ENCODE results near the gene SGMS1. TPM values are rescaled to one million over a fixed set of nuclear protein-coding genes. Genes with fewer than 3 reads are reported as not detected.

The SGMS1 gene
- total RNA-seq, 2 donors from 2014 or later, result 67.0 to 68.2 TPM

DNA sequence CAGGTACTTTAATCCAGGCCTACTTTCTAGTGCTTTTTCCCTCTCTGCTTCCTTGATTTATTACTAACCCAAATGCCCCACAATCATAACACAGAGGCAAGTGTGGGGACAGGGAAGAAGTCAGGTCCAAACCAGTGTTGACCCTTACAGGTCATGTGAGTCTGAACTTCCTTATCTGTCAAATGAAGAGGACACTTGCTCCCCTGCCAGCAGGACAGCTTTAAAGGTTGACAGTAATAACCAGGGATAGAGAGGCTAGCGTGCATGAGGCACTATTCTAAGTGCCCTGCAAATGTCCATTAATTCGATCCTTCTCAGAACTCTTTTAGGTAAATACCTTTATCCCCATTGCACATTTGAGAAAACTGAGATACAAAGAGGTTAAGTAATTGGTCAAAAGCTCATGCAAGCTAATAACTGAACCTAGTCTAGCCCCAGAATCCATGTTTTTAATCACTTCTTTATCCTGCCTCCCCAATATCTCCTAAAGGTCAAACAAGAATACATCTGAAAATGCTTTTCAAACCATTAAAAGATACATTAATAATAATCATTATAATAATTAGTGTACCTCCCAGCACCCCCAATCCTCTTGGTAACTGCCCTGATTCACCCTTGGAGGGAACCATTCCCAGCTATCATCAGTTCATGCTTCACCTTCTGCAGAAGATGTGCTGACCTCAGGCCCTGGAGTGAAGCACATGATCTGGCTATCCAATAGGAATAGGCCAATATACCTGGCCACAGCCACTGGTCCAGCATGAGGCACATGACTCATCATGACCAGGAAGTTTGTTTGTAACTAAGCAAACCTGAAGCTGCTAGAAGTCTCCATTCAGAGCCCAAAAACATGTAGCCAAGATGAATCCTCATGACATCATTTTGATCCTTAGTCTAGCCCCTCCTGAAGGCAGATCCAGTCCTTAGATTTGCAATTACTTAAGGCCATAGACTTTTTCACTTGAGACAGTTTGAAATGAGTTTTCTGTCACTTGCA lies 40.7 kb downstream of the SGMS1 start:
- intact Hi-C loops (cut with DNase I), result no loop called here
- no peaks in the 10 kb centered on the region for H3K36me3 ChIP-seq
- WGBS, result 85% methylated on average over 2 of the region's 2 CpGs
- H3K27me3 ChIP-seq (replicated peaks; ENCODE audit: insufficient read depth), result no peaks in the 10 kb centered on the region
- peak overlapping the region in 1 of 2 donors; percentile 70 for H3K27ac ChIP-seq
- DNase-seq (ENCODE audit: low spot score), result no peak
- peaks cover 14% of the 10 kb centered on the region for H3K4me1 ChIP-seq (replicated peaks)
- H3K4me3 ChIP-seq, result no peak overlapping the region
- TF ChIP-seq POLR2A (IDR thresholded peaks at IDR 0.05) (no peak), CTCF (IDR thresholded peaks at IDR 0.05) (no peak), POLR2AphosphoS5 (IDR thresholded peaks at IDR 0.05) (no peak)
- H3K9me3 ChIP-seq, result no peaks in the 10 kb centered on the region

- TF ChIP-seq POLR2AphosphoS5 (IDR thresholded peaks at IDR 0.05) (no peak), CTCF (IDR thresholded peaks at IDR 0.05) (no peak), POLR2A (IDR thresholded peaks at IDR 0.05) (no peak)
- Histone ChIP-seq H3K27ac (peak overlapping the region in 1 of 2 donors; percentile 70), H3K4me1 (replicated peaks) (peaks cover 16% of the 10 kb centered on the region), H3K36me3 (no peaks in the 10 kb centered on the region), H3K4me3 (no peak overlapping the region), H3K9me3 (no peaks in the 10 kb centered on the region), H3K27me3 (replicated peaks; ENCODE audit: insufficient read depth) (no peaks in the 10 kb centered on the region)
- WGBS, result 93% methylated on average over 5 of the region's 5 CpGs
- DNase-seq (ENCODE audit: low spot score), result no peak
- intact Hi-C loops (cut with DNase I), result no loop called here
Observed at GRCh38 chr10:50582046-50582445, 41.7 kb downstream of the SGMS1 start.

DNA sequence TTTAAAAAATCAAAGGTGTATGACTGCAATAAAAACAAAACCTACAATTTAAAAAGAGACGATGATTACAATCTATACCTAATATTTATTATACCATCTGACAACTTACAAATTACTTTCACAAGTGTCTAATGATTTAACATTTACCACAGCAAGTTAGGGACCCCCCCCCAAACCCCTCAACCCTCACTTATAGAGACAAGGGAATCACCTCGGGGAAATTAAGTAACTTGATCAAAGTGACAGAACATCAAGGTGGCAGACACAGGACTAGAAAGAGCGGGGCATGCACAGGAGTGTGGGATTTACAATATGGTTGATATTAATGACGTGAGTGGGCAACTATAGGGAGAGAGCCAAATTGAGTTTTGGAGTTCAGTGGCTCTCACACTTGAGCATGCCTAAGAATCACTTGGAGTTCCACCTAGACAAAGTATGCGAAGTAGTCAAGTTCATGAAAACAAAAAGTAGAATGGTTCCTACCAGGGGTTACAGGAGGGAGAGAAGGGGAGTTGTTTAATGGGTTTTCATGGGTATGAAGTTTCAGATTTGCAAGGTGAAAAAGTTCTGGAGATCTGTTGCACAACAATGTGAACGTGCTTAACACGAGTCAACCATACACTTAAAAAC lies 43.4 kb downstream of the SGMS1 start:
- Histone ChIP-seq H3K27ac (peak overlapping the region; percentile 41 to 70), H3K9me3 (no peaks in the 10 kb centered on the region), H3K4me1 (replicated peaks) (peaks cover 13% of the 10 kb centered on the region), H3K36me3 (no peaks in the 10 kb centered on the region), H3K27me3 (replicated peaks; ENCODE audit: insufficient read depth) (no peaks in the 10 kb centered on the region), H3K4me3 (no peak overlapping the region)
- WGBS, result 67% methylated on average over 7 of the region's 7 CpGs
- no peak for DNase-seq (ENCODE audit: low spot score)
- intact Hi-C loops (cut with DNase I), result no loop called here
- TF ChIP-seq POLR2A (IDR thresholded peaks at IDR 0.05), result no peak
- no peak for TF ChIP-seq CTCF (IDR thresholded peaks at IDR 0.05)
- TF ChIP-seq POLR2AphosphoS5 (IDR thresholded peaks at IDR 0.05), result no peak

DNA sequence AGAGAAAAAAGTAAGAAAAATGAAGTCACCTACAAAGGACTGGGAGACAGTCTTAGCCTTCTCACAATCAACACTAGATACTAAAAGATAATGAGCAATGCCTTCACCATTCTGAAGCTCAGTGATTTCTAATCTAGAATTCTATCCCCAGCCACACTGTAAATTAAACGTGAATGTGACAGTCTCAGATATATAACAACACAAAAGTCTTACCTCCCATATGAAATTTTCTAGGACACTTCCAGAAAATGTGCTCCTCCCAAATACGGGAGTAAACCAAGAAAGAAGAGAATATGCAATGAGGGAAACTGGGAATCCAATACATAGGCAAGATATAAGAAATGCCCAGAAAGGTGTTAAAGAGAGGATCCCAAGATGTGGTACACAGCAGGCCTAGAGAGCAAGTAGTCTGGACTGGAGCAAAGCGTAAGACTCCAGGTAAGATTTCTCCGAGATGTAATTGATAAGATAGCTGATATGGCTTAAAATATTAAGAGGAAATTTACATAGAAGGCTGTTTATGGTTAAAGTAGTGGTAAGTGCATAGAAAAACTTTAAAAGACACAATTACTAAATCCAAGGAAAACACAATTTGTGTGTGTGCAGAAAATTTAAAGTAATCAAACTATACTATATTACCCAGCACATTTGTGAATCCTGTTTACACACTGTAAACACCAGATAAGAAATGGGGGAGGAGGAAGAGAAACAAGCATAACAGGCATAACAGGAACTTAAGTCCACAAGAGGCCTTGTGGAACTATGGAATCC lies 44.1 kb downstream of the SGMS1 start:
- DNase-seq (ENCODE audit: low spot score), result peak; percentile 59
- peak overlapping the region; percentile 6 to 70 for H3K27ac ChIP-seq
- intact Hi-C loops (cut with DNase I), result no loop called here
- H3K4me3 ChIP-seq, result peak overlapping the region in 1 of 2 donors; percentile 1
- peaks cover 12% of the 10 kb centered on the region for H3K4me1 ChIP-seq (replicated peaks)
- no peaks in the 10 kb centered on the region for H3K27me3 ChIP-seq (replicated peaks; ENCODE audit: insufficient read depth)
- no peaks in the 10 kb centered on the region for H3K36me3 ChIP-seq
- no peaks in the 10 kb centered on the region for H3K9me3 ChIP-seq
- 65% methylated on average over 4 of the region's 4 CpGs for WGBS
- TF ChIP-seq POLR2A (IDR thresholded peaks at IDR 0.05), result no peak
- peak; percentile 83 for TF ChIP-seq POLR2AphosphoS5 (IDR thresholded peaks at IDR 0.05)
- no peak for TF ChIP-seq CTCF (IDR thresholded peaks at IDR 0.05)

All from prostate gland (tissue), 2 donors.